GM19239 (cell line): ENCODE measurements around the gene CSNK1E.
"Not testable (repeated sequence)": the region's sequence is repeated elsewhere in the genome, so short reads cannot be mapped to it uniquely, and the experiment has no call there.

Source experiments
- DNase-seq: peaks from one replicate; pipeline ENCODE4 v3.0.0; 2011; ENCODE audit warnings: low spot score; ENCODE audit not compliant: insufficient read length
- FAIRE-seq: peaks from 2 replicates; lab custom pipeline; 2011; peaks lifted over from hg19 to GRCh38; lab: Jason Lieb, UNC

CSNK1E gene

GRCh38 chr22:38317122-38317994, at the start of gene CSNK1E:
Gene CSNK1E (minus strand): TSS chr22:38317433. CDS start chr22:38314157, 3,276 bp downstream.
- no peak for FAIRE-seq

DNA sequence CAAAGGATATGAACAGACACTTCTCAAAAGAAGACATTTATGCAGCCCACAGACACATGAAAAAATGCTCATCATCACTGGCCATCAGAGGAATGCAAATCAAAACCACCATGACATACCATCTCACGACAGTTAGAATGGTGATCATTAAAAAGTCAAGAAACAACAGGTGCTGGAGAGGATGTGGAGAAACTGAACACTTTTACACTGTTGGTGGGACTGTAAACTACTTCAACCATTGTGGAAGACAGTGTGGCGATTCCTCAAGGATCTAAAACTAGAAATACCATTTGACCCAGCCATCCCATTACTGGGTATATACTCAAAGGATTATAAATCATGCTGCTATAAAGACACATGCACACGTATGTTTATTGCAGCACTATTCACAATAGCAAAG, 48.6 kb upstream of the CSNK1E start:
- not testable (repeated sequence) for FAIRE-seq, DNase-seq

More at GRCh38 chr22:38317122-38317994, at the start of gene CSNK1E:
- DNase-seq, result peak; percentile 83

- not testable (repeated sequence) for DNase-seq, FAIRE-seq
Observed at GRCh38 chr22:38365174-38365573, 47.9 kb upstream of the CSNK1E start.

DNA sequence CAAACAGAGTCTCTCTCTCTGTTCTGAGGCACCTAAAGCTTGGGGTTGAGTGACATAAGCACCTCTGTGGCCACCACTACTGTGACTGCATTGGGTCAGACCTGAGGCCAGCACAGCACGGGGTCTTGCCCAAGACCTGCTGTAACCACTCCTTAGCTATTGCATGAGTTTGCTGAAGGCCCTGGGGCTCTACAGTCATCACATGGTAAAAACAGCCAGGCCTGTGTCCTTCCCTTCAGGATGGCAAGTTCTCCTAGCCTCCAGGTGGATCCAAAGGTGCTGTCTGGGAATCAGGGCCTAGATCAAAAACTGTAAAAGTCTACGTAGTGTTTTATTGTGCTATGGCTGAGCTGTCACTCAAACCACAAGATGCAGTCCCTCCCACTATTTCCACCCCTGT, 43.3 kb upstream of the CSNK1E start:
- not testable (repeated sequence) for FAIRE-seq, DNase-seq

DNA sequence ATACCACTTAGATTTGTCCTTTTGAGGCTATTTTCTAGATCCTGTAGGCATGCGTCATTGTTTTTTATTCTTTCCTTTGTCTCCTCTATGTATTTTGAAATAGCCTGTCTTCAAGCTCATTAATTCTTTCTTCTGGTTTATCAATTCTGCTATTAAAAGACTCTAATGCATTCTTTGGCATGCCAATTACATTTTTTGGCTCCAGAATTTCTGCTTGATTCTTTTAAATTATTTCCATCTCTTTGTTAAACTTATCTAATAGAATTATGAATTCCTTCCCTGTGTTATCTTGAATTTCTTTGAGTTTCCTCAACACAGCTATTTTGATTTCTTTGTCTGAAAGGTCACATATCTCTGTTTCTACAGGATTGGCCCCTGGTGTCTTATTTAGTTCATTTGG, 42.6 kb upstream of the CSNK1E start:
- not testable (repeated sequence) for FAIRE-seq, DNase-seq

- not testable (repeated sequence) for DNase-seq, FAIRE-seq
Observed at GRCh38 chr22:38357971-38358370, 40.7 kb upstream of the CSNK1E start.

- no peak for FAIRE-seq
Observed at GRCh38 chr22:38355275-38355674, 38.0 kb upstream of the CSNK1E start.

DNA sequence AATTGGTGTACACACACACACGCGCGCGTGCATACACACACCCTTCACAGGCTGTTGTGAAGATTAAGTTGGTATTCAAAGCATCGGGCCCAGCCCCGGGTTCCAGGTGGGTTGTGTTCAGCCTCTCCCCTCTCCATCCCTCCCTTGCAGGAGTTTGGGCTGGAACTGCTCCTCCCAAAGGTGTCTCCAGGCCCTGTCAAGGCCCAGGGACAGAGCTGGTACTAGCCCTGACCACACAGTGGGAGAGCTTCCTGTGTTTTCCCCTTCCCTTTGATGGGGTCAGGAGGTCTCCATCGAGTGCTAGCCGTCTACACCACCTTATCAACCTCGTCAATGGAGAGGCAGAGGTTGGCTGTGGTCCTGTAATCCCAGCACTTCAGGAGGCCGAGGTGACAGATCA, 36.5 kb upstream of the CSNK1E start:
- DNase-seq (no peak), FAIRE-seq (no peak)

More at GRCh38 chr22:38355275-38355674, 38.0 kb upstream of the CSNK1E start:
- DNase-seq, result no peak

GRCh38 chr22:38353142-38353629, 36.0 kb upstream of the CSNK1E start:
- DNase-seq (peak; percentile 70), FAIRE-seq (peak; percentile 79)

DNA sequence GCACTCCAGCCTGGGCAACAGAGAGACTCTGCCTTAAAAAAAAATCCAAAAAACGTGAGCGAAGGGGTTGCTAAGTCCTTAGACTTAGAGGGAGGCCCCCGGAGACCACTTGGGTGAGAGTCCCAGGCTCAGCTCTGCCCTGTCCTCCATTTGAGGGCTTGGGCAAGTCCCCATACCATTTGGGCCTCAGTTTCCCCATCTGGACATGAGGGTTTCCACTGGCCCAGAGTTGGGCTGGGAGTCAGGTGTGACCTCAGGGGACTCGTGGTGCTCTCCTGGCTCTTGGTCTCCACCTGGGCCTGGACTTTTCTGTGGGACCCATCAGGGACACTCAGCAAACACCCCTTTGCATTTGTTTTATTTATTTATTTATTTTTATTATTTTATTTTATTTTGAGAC, 35.2 kb upstream of the CSNK1E start:
- DNase-seq, result no peak
- no peak for FAIRE-seq

DNA sequence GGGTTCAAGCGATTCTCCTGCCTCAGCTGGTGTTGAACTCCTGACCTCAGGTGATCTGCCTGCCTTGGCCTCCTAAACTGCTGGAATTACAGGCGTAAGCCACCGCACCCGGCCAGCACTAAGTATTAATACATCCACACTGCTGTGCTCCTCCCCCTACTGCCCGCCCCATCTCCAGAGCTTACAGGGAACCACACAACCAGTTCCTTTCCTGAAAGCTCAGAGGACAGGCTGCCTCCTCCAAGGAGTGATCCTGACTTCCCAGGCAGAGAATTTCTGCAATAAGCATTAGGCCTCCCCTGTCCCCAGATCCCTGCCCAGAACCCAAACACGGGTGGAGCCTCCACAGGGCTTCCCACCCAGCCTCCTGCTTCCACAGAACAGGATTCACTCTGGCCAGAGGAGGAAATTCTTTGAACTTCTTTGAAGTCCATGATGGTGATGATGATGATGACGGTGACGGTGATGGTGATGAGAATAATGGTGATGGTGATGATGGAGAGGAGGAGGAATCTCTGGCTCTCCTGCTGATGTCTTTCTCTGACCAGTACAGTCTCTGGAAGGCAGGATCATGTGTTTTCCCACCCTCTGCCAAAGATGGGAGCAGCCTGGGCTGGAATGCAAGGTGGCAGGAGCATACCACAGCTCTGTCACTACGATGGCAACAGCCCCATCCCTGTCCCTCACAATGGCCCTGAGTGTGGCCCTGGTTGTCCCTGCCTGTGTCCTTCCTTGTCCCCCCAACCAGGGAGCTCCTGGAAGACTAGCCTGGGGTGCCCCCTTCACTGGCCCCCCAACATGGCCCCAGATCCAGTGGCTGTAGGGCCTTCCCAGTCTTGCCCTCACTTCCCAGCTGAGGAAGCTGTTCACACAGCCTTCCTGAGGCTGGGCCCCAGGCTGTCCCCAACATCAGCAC, 33.5 kb upstream of the CSNK1E start:
- FAIRE-seq, result no peak

GRCh38 chr22:38348751-38349496, 31.7 kb upstream of the CSNK1E start:
- DNase-seq (no peak), FAIRE-seq (no peak)

More for the DNA sequence above, 33.5 kb upstream of the CSNK1E start:
- DNase-seq, result no peak

DNA sequence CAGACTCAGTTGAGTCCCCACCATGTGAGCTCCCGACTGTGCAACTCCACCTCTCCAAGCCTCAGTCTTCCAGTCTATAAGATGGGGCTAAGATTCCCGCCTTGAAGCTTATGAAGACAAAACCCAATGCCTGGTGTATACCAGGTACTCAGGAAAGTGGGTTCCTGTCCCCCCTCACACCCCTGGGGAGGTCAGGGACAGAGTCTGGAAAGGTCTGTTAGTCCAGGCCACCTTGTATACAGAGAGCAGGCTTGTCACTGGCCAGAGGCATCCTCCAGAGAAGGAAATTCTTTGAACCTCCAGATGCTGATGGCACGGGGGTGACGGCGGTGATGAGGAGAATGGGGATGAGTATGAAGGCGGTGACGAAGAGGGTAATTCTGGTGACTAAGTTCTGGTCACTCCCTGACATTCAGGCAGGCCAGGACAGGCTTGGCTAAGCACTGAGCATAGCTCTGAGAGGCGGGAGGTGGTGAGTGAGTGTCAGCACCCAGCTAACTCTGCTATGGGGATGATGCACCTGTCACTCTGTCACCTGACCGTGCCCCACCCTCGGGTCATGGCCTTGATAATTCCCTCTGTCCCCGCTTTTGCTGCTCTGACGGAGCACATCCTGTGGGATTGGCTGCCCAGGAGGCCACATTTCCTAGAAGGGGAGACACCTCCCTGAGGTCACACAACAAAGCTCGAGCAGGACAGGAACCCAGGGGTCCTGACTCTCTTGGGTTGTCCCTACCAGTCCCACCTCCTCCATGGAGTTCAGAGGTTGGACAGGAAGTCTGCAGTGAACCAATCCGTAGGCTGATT, 30.9 kb upstream of the CSNK1E start:
- FAIRE-seq, result no peak
- no peak for DNase-seq

DNA sequence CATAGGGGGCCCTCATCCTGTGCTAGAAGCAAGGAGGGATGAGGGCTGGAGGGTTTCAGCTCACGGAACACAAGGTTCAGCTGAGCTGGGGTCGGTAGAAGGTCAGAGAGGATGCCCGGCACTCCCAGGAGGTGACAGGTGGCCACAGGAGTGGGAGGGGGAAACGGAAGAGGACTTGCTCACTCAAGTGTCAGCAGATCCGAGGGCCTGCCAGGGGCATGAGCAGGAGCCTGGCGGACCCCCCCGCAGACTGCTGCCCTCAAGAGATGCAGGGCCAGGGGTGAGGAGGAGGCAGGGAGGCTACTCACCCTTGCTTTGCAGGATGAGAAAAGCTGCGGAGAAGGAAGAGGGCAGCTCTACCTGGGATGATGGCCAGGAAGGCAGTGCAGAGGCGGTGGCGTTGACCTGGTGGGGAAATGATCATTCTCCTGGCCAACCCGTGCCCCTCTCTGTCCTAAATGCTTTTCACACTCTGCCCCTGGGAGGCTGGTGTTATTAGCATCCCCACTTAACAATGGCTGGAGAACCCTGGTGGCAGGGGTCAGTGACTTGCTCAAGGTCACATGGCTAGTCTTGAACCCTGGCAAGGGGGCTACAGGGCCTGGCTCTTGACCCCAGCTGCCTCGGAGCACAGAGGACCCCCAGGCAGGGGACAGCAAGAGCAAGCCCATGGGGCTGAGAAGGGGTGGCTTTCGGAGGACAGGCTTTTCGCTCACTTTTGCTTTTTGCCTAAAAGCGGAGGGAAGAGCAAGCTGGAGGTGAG, 30.1 kb upstream of the CSNK1E start:
- DNase-seq, result no peak
- no peak for FAIRE-seq

DNA sequence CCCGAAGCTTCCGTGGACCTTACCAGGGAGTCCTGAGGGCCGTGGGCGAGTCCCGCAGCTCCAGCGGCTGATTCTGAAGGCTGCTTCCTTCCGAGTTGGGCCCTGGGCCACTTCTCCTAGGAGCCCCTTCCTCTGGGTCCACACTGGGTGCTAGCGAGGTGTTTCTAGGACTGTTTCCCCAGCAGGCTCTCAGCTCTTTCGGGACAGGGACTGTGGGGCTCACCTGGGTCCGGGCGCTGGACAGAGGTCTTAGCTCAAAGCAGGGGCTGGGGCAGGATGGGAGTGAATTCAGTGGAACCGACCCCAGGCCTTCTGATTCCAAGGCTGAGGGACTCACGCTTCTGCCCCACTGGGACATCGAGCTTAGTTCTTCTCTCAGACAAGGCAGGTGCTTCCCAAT, 29.3 kb upstream of the CSNK1E start:
- DNase-seq, result no peak
- no peak for FAIRE-seq

- DNase-seq, result no peak
- no peak for FAIRE-seq
Observed at GRCh38 chr22:38345782-38346181, 28.5 kb upstream of the CSNK1E start.

DNA sequence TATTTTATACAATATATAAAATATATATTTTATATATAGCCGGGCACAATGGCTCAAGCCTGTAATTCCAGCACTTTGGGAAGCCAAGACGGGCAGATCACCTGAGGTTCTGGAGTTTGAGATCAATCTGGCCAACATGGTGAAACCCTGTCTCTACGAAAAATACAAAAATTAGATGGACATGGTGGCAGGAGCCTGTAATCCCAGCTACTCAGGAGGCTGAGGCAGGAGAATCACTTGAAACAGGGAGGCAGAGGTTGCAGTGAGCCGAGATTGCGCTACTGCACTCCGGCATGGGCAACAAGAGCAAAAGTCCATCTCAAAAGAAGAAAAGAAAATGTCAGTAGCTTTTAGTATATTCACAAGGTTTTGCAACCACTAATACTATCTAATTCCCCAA, 22.7 kb upstream of the CSNK1E start:
- DNase-seq, FAIRE-seq: not testable (repeated sequence)

GRCh38 chr22:38338772-38339379, 21.6 kb upstream of the CSNK1E start:
- FAIRE-seq (no peak), DNase-seq (no peak)
